ENCODE data around the gene RNU5B-1. TPM values are rescaled to one million over a fixed set of nuclear protein-coding genes. Genes with fewer than 3 reads are reported as not detected.

The RNU5B-1 gene
- total RNA-seq = 32.5 TPM in 1 of 2 replicates, not detected in the other

GRCh38 chr15:65304381-65305149 is at the start of gene RNU5B-1:
TSS of gene RNU5B-1 (plus strand) at chr15:65304677.
- TF ChIP-seq, protein P1, sequence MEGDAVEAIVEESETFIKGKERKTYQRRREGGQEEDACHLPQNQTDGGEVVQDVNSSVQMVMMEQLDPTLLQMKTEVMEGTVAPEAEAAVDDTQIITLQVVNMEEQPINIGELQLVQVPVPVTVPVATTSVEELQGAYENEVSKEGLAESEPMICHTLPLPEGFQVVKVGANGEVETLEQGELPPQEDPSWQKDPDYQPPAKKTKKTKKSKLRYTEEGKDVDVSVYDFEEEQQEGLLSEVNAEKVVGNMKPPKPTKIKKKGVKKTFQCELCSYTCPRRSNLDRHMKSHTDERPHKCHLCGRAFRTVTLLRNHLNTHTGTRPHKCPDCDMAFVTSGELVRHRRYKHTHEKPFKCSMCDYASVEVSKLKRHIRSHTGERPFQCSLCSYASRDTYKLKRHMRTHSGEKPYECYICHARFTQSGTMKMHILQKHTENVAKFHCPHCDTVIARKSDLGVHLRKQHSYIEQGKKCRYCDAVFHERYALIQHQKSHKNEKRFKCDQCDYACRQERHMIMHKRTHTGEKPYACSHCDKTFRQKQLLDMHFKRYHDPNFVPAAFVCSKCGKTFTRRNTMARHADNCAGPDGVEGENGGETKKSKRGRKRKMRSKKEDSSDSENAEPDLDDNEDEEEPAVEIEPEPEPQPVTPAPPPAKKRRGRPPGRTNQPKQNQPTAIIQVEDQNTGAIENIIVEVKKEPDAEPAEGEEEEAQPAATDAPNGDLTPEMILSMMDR (IDR thresholded peaks at IDR 0.05) = no peak
- CTCF ChIA-PET = interaction anchor here (0.5 to 1.1 kb wide), 5 partner anchors 10 to 270 kb away, joined by 3 to 5 read pairs (median 3); partner anchors contain the start of gene CLPX
- intact Hi-C loops (cut with micrococcal nuclease) = loop anchor here (1.0 to 10.0 kb wide), 11 partner anchors 8 to 1200 kb away; partner anchors contain the start of genes CLPX, DIS3L, MTFMT and PARP16
- Mint-ChIP-seq H3K36me3 (ENCODE audit: low read depth) (peaks cover 6% of the 10 kb centered on the region), H3K4me3 (peak within 1 kb of the TSS; percentile 96), H3K9me3 (no peaks in the 10 kb centered on the region), H3K27me3 (no peaks in the 10 kb centered on the region), H3K27ac (peak within 1 kb of the TSS; percentile 97), H3K4me1 (peaks cover 37% of the 10 kb centered on the region)
- DNase-seq (peak; percentile 71), ATAC-seq (ENCODE audit: low read depth) (peak; percentile 78)
- POLR2A ChIA-PET = interaction anchor here (0.6 to 3.5 kb wide), 50 partner anchors 9 to 1781 kb away, joined by 3 to 186 read pairs (median 4); partner anchors contain the start of genes CIAO2A, CLPX, DENND4A and DIS3L

GRCh38 chr15:65254758-65255157 is 49.7 kb upstream of the RNU5B-1 start:
- TF ChIP-seq, protein P1 (IDR thresholded peaks at IDR 0.05) = no peak
- DNase-seq = no peak
- Mint-ChIP-seq H3K36me3 (ENCODE audit: low read depth) (peaks cover 47% of the 10 kb centered on the region), H3K4me1 (no peaks in the 10 kb centered on the region), H3K27ac (no peak overlapping the region), H3K4me3 (no peak overlapping the region), H3K27me3 (no peaks in the 10 kb centered on the region), H3K9me3 (no peaks in the 10 kb centered on the region)
- ATAC-seq (ENCODE audit: low read depth) = no peak
- intact Hi-C loops (cut with micrococcal nuclease) = no loop called here
- CTCF ChIA-PET = no interaction called here
- POLR2A ChIA-PET = no interaction called here

GRCh38 chr15:65255486-65256140 is 48.9 kb upstream of the RNU5B-1 start:
- Mint-ChIP-seq H3K4me1 (no peaks in the 10 kb centered on the region), H3K36me3 (ENCODE audit: low read depth) (peaks cover 54% of the 10 kb centered on the region), H3K4me3 (no peak overlapping the region), H3K27me3 (no peaks in the 10 kb centered on the region), H3K9me3 (no peaks in the 10 kb centered on the region), H3K27ac (no peak overlapping the region)
- POLR2A ChIA-PET = interaction anchor here (0.8 kb wide), 1 partner anchor 940 kb away, joined by 4 read pairs; no protein-coding TSS in a partner anchor
- ATAC-seq (ENCODE audit: low read depth) (no peak), DNase-seq (no peak)
- intact Hi-C loops (cut with micrococcal nuclease) = no loop called here
- CTCF ChIA-PET = no interaction called here
- TF ChIP-seq, protein P1 (IDR thresholded peaks at IDR 0.05) = no peak

GRCh38 chr15:65258375-65259262 is 45.9 kb upstream of the RNU5B-1 start:
- Mint-ChIP-seq H3K27ac (no peak overlapping the region), H3K36me3 (ENCODE audit: low read depth) (peaks cover 79% of the 10 kb centered on the region), H3K4me1 (no peaks in the 10 kb centered on the region), H3K27me3 (no peaks in the 10 kb centered on the region), H3K4me3 (no peak overlapping the region), H3K9me3 (no peaks in the 10 kb centered on the region)
- CTCF ChIA-PET = no interaction called here
- intact Hi-C loops (cut with micrococcal nuclease) = no loop called here
- TF ChIP-seq, protein P1 (IDR thresholded peaks at IDR 0.05) = no peak
- DNase-seq (no peak), ATAC-seq (ENCODE audit: low read depth) (no peak)
- POLR2A ChIA-PET = interaction anchor here (0.6 kb wide), 1 partner anchor 510 kb away, joined by 4 read pairs; no protein-coding TSS in a partner anchor

All from activated B cell treated with CpG ODN at 0.5 μM for 24 hours (primary cell).